MCF 10A (cell line): ENCODE results near the gene ALKAL2. TPM values are rescaled to one million over a fixed set of nuclear protein-coding genes. Genes with fewer than 3 reads are reported as not detected.

Source experiments
- BruUV-seq: library from RNA; stranded (reverse); fragments of 400-500 nt; replicated peaks from 2 replicates; lab custom pipeline; 2021; lab: Mats Ljungman, UMichigan
- CTCF ChIA-PET: fragments of 300-600 bp; sonication (Branson Sonifier 250); formaldehyde crosslinking; extraction: SDS; loops from one replicate; lab custom pipeline; 2021; ENCODE audit warnings: antibody characterized with exemption, inconsistent platforms; lab: Yijun Ruan, JAX
- POLR2A ChIA-PET: fragments of 300-600, 350-650 bp; sonication (Branson Sonifier 250); formaldehyde crosslinking; extraction: SDS; loops from one replicate; lab custom pipeline; 2020; ENCODE audit warnings: antibody characterized with exemption, inconsistent platforms; lab: Yijun Ruan, JAX
- DNase-seq: peaks from one replicate; pipeline ENCODE4 v3.0.0-alpha.2; 2018; ENCODE audit not compliant: unreplicated experiment
- H3K27ac Mint-ChIP-seq: one replicate; pipeline ENCODE4 v1.8.0; 2022; ENCODE audit warnings: mild to moderate bottlenecking, low read depth, mixed read lengths; ENCODE audit not compliant: unreplicated experiment
- H3K27me3 Mint-ChIP-seq: one replicate; pipeline ENCODE4 v1.8.0; 2022; ENCODE audit warnings: mixed read lengths; ENCODE audit not compliant: insufficient read depth, unreplicated experiment
- H3K36me3 Mint-ChIP-seq: one replicate; pipeline ENCODE4 v1.8.0; 2022; ENCODE audit warnings: mild to moderate bottlenecking, moderate library complexity, mixed read lengths; ENCODE audit not compliant: insufficient read depth, unreplicated experiment
- H3K4me1 Mint-ChIP-seq: one replicate; pipeline ENCODE4 v1.8.0; 2022; ENCODE audit warnings: mixed read lengths; ENCODE audit not compliant: insufficient read depth, unreplicated experiment
- H3K4me3 Mint-ChIP-seq: one replicate; pipeline ENCODE4 v1.8.0; 2022; ENCODE audit warnings: mild to moderate bottlenecking, moderate library complexity, mixed read lengths; ENCODE audit not compliant: unreplicated experiment
- H3K9me3 Mint-ChIP-seq: one replicate; pipeline ENCODE4 v1.8.0; 2022; ENCODE audit warnings: mixed read lengths; ENCODE audit not compliant: unreplicated experiment
- CTCF ChIP-seq: fragments of 200-600 bp; IDR thresholded peaks from one replicate; pipeline ENCODE4 v1.8.0; 2022; ENCODE audit warnings: antibody characterized with exemption, mild to moderate bottlenecking; ENCODE audit not compliant: unreplicated experiment
- intact Hi-C: fragments of 100-400 bp; cut with micrococcal nuclease; formaldehyde crosslinking; loops from 2 replicates; pipeline ENCODE4 v1.14.1; 2022
- total RNA-seq: library from RNA; stranded (reverse); gene quantifications from 2 replicates; pipeline ENCODE4 v1.2.3, GENCODE V29; 2022

ALKAL2 gene
- total RNA-seq, 1 experiment from 2014 or later, result not detected

DNA sequence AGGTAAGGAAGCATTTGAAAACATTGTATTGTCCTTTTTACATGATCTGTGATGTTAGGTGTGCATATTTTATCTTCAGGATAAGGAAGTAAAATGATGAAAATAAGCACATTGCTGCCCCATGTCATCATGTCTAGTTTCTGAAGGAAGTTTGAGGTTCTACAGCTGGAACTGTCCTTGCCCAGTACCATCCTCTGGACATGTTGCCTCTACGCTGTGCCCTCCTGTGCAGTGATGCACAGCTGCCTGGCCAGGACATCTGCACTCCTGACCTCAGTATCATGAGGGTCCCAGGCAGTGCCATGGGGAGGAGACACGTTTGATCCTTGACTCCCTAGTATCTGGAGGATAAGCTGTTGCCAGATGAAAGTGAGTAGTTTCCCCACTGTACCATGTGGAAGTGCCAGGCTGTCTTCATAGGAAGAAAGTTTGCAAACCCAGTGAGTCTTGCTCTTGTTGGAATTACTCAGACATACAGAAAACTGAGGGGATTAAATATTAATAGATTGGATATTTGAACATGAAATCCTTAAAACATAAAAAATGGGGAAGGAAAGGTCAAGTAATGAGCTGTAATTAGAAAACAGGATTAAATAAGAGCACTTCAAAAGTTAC lies 9.5 kb downstream of the ALKAL2 start:
- CTCF ChIA-PET, result no interaction called here
- TF ChIP-seq CTCF, result no peak
- no peaks in the 10 kb centered on the region for H3K27me3 Mint-ChIP-seq
- POLR2A ChIA-PET, result no interaction called here
- H3K27ac Mint-ChIP-seq, result no peak overlapping the region
- no peak overlapping the region for H3K4me3 Mint-ChIP-seq
- H3K9me3 Mint-ChIP-seq, result no peaks in the 10 kb centered on the region
- no peaks in the 10 kb centered on the region for H3K4me1 Mint-ChIP-seq
- BruUV-seq, result no TSS peak
- peaks cover 78% of the 10 kb centered on the region for H3K36me3 Mint-ChIP-seq
- intact Hi-C loops, result no loop called here
- DNase-seq, result no peak

DNA sequence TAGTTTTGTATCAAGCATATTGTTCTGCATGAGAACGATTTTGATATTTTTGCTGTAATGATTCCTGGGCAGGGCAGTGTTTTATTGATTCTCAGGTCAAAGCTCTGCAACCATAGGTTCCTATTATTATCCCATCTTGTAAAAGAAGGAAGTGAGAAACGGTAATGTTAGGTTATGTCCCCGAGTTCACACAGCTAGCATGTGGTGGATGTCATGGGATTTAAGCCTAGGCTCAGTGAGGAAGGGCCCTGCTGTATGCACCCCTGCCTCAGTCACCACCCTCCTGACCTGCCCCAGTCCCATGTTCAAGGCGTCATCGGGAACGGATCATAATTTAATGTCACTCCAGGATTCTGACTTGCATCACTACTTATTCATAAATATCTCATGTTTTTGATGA lies 12.4 kb downstream of the ALKAL2 start:
- intact Hi-C loops, result no loop called here
- no peak overlapping the region for H3K27ac Mint-ChIP-seq
- no peaks in the 10 kb centered on the region for H3K27me3 Mint-ChIP-seq
- BruUV-seq, result no TSS peak
- ChIA-PET CTCF (interaction anchor here (0.5 kb wide), 1 partner anchor 360 kb away, joined by 3 read pairs; no protein-coding TSS in a partner anchor), POLR2A (interaction anchor here (0.6 to 1.3 kb wide), 3 partner anchors 10 to 236 kb away, joined by 3 to 4 read pairs (median 4); no protein-coding TSS in a partner anchor)
- TF ChIP-seq CTCF, result no peak
- peaks cover 10% of the 10 kb centered on the region for H3K4me1 Mint-ChIP-seq
- DNase-seq, result no peak
- H3K36me3 Mint-ChIP-seq, result peaks cover 88% of the 10 kb centered on the region
- H3K9me3 Mint-ChIP-seq, result no peaks in the 10 kb centered on the region
- H3K4me3 Mint-ChIP-seq, result no peak overlapping the region

DNA sequence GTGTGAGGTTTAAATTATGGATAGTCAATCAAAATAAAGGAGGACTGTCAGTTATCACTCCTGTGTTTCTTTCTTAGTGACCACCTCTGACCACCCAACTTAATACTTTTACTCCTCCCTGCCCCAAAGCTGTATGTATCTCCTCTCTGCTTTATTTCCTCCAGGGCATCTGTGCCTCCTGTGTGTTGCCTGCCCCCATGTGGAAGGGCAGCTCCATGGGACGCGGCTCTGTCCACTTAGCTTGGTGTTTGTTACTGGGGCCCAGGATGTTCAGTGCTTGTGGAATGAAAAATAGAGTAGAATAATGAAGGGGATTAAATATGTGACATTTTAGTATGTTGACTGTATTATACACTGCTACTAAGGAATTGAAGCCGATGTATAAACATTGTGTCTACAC lies 13.4 kb downstream of the ALKAL2 start:
- no peak for DNase-seq
- Mint-ChIP-seq H3K27ac (no peak overlapping the region), H3K9me3 (no peaks in the 10 kb centered on the region), H3K4me3 (no peak overlapping the region), H3K4me1 (peaks cover 16% of the 10 kb centered on the region), H3K27me3 (no peaks in the 10 kb centered on the region), H3K36me3 (peaks cover 78% of the 10 kb centered on the region)
- ChIA-PET POLR2A (interaction anchor here (0.6 to 1.3 kb wide), 3 partner anchors 10 to 237 kb away, joined by 3 to 4 read pairs (median 3); no protein-coding TSS in a partner anchor), CTCF (interaction anchor here (0.6 to 1.0 kb wide), 4 partner anchors 19 to 359 kb away, joined by 3 to 5 read pairs (median 3); no protein-coding TSS in a partner anchor)
- no peak for TF ChIP-seq CTCF
- no TSS peak for BruUV-seq
- intact Hi-C loops, result no loop called here

DNA sequence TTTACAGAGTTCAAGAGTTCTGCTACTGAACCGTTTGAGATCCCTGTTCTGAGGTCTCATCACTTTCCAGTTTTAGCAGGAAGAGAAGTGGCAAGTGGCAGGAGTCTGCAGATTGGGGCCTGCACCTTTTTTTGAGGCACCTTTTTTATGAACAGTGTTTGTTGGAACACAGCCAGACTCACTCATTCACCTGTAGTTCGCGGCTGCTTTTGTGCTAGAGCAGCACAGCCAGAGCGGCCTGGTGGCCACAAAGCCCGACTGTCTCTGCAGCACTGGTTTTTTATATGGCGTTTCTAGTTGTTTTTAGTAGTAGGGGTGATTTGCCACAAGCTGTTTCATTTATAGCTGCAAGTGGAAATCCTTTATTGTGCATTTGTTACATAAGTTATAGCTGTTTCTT lies 14.6 kb downstream of the ALKAL2 start:
- Mint-ChIP-seq H3K36me3 (peaks cover 71% of the 10 kb centered on the region), H3K27me3 (no peaks in the 10 kb centered on the region), H3K9me3 (no peaks in the 10 kb centered on the region), H3K4me1 (peaks cover 24% of the 10 kb centered on the region), H3K4me3 (no peak overlapping the region), H3K27ac (no peak overlapping the region)
- POLR2A ChIA-PET, result interaction anchor here (0.5 to 1.3 kb wide), 5 partner anchors 8 to 385 kb away, joined by 3 to 4 read pairs (median 3); partner anchors contain the start of gene SH3YL1
- CTCF ChIA-PET, result interaction anchor here (0.6 to 1.2 kb wide), 3 partner anchors 18 to 252 kb away, joined by 3 to 4 read pairs (median 3); no protein-coding TSS in a partner anchor
- intact Hi-C loops, result no loop called here
- no peak for TF ChIP-seq CTCF
- no peak for DNase-seq
- no TSS peak for BruUV-seq
